Measurements from ENCODE around the gene DNAJC2.

DNAJC2 gene

DNA sequence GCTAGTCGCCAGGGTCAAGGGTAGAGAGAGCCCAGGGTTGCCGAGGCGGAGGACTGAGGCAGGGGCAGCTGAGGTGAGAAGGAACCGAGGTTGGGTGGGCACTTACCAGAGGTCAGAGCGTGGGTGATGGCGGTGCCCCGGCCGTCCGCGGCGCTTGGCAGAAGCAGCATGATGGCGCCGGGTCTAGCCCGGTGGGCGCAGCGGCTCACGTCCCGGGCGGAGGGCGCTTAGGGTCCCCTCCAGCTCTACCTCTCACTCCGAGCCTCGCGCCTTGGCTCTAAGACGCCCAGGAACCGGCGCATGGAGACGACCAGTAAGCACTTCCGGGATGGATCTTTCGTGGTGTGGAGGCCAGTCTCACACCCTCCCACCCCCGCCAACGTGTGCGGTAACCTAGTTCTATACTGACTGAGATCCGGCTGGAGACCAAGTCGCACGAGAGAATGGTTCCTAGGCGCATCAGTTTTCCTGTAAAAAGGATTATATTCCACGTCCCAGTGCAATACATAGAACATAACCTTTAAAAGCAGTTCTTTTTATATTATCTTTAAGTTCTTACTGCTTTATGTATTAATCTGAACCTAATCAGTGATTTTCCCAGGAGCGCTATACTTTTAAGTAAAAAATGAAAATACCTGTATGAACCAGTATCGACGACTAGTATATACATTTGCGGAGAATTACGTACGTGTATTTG is at the start of gene DNAJC2:
TSS of gene DNAJC2 (minus strand) at position 315 of the 697 bp plus-strand sequence. CDS start at position 170, 145 bp downstream.
- DNase-seq = peak; percentile 88 to 89

DNA sequence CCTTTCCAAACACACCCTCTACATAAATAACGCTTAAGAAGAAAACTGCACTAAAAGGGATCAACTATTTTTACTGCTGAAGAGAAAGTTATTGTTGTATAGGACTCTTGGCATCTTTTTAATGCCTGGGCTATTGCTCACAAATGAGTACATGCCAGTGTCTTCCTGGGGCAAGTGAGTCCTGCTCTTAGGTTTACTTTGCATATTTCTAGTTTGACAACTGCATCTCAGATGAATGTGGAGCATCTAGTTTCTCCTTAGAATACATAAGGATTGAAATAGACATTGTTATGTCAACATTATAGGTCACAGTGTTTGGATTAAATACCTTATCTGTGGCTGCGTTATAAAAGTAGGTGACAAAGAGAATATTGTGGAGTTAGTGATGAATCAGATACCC is 47.4 kb upstream of the DNAJC2 start:
- DNase-seq = no peak

GRCh38 chr7:103391150-103391549 is 46.6 kb upstream of the DNAJC2 start:
- DNase-seq = no peak

DNA sequence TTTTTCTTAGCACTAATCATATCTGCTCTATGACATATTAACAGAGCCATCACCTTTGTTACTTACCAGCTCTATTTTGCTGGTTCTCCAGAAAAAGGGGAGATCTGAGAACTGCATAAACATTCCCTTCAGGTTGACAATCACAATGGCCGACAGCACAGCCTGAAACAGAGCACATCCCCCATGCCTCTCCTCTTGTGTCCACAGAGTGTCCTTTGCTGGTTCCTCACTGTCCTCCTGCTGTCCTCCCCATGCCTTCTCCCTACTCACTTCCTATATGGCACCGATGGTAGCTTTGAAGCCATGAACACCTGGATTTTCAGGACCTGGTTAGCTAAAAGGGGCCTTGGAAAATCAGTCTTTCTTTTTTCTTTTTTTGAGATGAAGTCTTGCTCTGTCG is 44.7 kb upstream of the DNAJC2 start:
- DNase-seq = no peak

- DNase-seq = no peak
These were observed 44.0 kb upstream of the DNAJC2 start for GRCh38 chr7:103388469-103389140.

DNA sequence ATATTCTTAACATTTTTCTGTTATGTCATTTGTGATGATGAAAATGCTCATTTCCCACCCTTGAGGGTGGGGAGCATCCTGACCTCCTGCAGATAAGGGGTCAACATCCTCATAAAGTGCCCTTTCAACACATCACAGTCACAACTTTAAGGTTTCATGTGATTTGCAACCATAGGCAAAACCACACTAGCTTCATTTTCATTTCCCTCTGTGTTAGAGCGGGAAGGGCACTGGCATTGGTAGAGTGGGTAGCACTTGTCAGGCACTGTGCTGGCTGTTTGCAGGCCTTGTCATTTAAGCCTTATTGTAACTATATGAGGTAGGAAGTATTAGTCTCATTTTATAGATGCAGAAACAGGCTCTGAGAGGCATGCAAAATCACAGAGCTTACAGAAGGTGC is 42.7 kb upstream of the DNAJC2 start:
- DNase-seq = no peak

DNA sequence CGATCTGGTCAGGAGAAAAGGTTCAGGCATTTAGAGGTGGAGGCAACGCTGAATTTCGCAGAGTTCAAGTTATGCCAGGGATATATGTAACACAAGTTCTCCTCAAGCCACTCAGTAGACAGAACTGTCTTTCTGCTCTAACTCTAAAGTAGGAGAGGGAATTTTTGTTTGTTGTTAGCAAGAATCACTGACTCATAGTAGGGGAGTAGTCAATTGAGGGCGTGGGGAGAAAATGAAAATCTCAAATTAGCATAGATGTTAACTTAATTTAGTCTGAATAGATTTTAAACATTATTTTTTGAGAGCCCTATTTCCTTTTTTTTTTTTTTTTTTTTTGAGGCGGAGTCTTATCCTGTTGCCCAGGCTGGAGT is 37.5 kb upstream of the DNAJC2 start:
- DNase-seq = no peak

- no peak for DNase-seq
These were observed 36.9 kb upstream of the DNAJC2 start for GRCh38 chr7:103381280-103382031.

DNA sequence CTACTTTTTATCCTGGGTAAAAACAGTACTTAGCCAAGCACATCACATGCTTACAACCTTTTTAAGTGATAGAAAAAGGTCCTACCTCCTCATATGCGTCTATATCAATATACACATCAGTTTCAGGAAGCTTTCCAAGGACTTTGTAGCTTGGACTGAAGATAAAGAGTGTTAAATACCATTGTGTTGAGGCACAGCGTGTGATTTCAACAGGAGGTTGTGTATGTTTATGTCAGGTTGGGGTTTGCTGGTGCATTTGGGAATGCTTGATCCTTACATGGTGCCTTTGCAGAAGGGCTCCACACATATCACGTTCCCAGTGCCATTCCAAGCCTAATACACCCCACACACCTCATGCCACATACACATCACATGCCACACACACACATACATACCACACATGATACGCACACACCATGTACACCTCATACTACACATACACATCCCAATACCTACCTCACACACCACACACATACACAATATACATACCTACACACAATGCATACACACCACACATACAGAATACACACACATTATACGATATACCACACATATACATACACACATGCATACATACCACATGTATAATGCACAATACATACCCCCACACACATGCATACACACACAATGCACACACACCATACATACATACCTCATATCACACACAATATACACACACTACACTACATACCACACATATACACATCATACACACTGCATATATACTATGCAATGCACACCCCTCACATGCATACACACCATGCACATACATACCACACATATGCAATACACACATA is 36.0 kb upstream of the DNAJC2 start:
- no peak for DNase-seq

DNA sequence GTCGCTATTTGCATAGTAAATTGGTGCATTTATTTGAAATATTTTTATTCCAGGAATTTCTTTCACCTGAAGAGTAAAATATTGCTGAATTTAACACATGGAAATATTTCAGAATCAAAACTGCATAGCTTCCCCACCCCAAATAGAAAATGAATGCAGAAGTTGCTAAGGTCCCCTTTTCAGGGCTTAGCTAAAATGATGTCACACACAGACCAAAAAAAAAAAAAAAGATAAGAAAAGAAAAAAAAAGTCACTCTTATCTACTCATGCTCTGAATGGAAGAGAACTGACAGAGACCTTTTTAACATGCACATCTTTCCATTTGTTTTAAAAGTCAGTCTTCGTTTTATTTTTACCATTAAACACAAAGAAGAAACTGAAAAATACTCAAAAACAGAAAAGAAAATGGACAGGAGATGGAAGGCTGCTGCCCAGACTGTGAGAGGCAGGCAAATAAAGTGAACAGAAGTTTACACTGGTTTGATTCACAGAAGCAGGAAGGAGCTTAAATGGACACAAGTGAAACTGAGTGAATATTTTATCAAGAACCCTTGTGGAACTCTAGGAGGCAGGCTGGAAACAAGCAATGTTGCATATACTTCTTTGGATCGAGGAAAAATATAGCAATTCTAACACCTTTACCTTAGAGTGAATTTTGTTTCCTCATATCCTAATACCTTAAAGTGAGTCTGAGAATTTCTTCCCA is 34.9 kb upstream of the DNAJC2 start:
- DNase-seq = no peak

GRCh38 chr7:103373866-103374643 is 29.5 kb upstream of the DNAJC2 start:
- DNase-seq = no peak

- no peak for DNase-seq
These were observed 24.9 kb upstream of the DNAJC2 start for GRCh38 chr7:103369432-103369831.

- no peak for DNase-seq
These were observed 5.2 kb upstream of the DNAJC2 start for GRCh38 chr7:103349805-103350204.

DNA sequence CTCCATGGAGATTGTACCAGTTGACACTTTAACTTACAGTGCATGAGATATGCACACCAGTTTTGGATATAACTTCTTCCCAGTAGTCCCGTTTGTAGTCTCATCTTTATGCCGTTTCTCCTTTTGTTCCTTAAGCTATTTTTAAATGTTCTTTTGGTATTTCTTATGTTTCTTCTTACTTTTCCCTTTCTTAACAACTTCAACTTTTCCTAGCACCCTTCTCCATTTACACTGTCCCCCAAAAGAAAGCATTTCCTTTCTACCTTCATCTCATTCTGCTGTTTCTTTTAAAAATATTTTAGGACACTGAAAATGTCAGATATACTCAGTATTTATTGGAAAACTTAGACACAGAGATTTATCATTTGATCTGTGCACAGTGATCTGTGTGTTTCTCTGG is 4.4 kb upstream of the DNAJC2 start:
- DNase-seq = no peak

DNA sequence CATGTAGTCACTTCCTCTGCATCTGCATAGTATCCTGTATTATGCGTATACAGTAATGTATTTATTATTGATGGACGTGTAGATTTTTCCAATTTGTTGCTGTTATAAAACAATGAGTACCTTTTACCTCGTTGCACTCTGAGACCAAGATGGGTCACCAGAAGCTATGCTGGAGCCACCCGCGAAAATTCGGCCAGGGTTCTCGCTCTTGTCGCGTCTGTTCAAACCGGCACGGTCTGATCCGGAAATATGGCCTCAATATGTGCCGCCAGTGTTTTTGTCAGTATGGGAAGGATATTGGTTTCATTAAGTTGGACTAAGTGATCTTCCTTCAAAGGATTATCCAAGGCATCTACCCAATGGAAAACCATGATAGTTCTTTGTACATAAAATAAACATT is 3.9 kb upstream of the DNAJC2 start:
- peak in 1 of 2 donors; percentile 7 for DNase-seq

- peak; percentile 89 to 91 for DNase-seq
These were observed 3.1 kb upstream of the DNAJC2 start, which contains the start of gene PSMC2 for GRCh38 chr7:103347507-103348267. PSMC2 (plus strand) TSS chr7:103347643; CDS start chr7:103347712, 69 bp downstream.

GRCh38 chr7:103346396-103346795 is 1.8 kb upstream of the DNAJC2 start:
- DNase-seq = no peak

DNA sequence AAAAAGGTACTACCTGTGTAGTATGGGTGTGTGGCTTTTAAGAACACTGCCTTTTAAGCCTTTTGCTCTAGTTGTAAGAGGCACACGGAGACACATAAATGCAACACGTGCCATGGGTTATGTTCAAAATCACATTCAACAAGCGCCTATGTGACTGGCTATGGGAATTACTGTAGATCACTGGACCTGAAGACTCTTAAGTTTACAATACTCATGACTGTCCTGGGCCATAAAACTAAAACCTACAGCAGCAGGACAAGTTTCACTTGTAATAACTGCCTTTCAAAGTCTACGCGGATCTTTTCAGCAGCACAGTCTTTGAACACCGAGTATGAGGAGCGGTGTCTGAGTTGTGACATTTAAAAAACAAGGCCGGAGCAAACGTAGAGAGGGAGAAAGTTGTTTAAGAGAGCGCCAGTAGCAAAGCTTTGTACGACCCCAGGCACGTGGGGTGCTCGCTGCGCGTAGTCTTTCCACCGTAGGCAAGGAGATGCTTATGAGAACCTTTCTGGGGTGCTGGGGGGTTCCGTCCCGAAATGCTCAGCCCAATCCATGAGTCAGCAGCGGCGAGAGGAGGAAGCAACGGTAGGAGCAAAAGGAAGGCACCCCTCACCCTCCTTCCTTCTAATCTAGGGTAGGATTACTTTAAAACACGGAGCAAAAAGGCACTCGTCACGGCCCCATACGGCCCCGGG is 662 bp downstream of the DNAJC2 start:
- peak; percentile 36 to 37 for DNase-seq

DNA sequence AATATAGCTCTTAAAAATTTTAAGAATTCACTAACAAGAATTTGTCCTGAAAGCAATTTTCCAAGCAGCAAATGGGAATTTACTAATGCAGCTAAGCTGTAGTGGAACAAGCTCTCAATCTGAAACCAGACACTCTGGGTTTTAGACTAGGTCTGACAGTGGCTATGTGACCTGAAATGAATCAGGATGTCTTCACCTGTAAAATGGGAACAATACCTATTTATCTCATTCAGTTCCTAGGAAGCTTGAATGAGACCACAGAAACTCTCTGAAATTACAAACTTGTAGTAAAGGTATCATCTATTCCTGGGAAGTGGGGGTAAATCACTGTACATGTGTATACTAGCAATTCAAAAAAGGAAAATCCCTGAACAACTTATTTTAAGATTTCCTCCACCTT is 1.2 kb downstream of the DNAJC2 start:
- no peak for DNase-seq

DNA sequence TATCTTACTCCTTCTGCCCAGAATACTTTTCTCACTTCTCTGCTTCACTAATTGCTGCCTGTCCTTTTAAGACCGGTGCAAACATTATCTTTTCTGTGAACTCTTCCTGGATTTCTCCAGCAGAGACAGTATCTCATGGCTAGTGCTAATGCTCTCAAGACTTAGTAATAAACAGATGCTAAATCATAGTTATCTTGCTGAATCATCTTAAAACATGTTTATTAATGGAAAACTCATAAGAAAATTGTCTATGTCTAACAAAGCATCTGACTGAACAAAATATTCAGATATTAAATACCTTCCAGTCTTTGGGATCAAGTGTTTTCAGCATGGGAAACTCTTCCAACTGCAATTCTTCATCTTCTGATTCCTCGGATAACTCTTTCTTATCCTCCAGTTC is 3.1 kb downstream of the DNAJC2 start:
- DNase-seq = no peak

Measured in CD4-positive, alpha-beta T cell treated with Interleukin-4 for 1 hour (primary cell).